ENCODE measurements around the gene MIOX. TPM values are rescaled to one million over a fixed set of nuclear protein-coding genes. Genes with fewer than 3 reads are reported as not detected.

Gene MIOX
- total RNA-seq, 8 experiments from 2014 or later, result 0.13 to 0.52 (median 0.36) TPM; not detected in 4

Other genes with a start within 250 kb of the MIOX start
- 10 to 100 TPM; 14.4 to 52.6 (median 20.1) TPM for gene TUBGCP6, start 241.8 kb upstream of the MIOX start, total RNA-seq
- 10 to 100 TPM in 7 of 8 experiments, 1 to 10 TPM in 1; 9.0 to 46.4 (median 16.2) TPM for gene HDAC10, start 235.6 kb upstream of the MIOX start, total RNA-seq
- gene MAPK12, start 225.2 kb upstream of the MIOX start, total RNA-seq, result 10 to 100 TPM in 7 of 8 experiments, 1 to 10 TPM in 1; 8.8 to 34.7 (median 22.7) TPM
- 10 to 100 TPM in 5 of 8 experiments, 1 to 10 TPM in 3; 2.6 to 26.7 (median 15.9) TPM for gene MAPK11, start 216.5 kb upstream of the MIOX start, total RNA-seq
- gene PLXNB2, start 179.2 kb upstream of the MIOX start, total RNA-seq, result 100 to 1,000 TPM in 1 of 8 experiments, 10 to 100 TPM in 7; 36.8 to 104 (median 59.6) TPM
- 10 to 100 TPM in 4 of 8 experiments, 1 to 10 TPM in 4; 1.7 to 15.3 (median 10.6) TPM for gene DENND6B, start 159.8 kb upstream of the MIOX start, total RNA-seq
- 10 to 100 TPM; 25.1 to 75.6 (median 40.4) TPM for gene PPP6R2, start 143.5 kb upstream of the MIOX start, total RNA-seq
- gene SBF1, start 11.8 kb upstream of the MIOX start, total RNA-seq, result 10 to 100 TPM; 37.5 to 94.4 (median 60.3) TPM
- gene ADM2, start 5.3 kb upstream of the MIOX start, total RNA-seq, result 1 to 10 TPM in 5 of 8 experiments, under 1 TPM in 3; 0.09 to 7.6 (median 1.2) TPM
- 10 to 100 TPM; 20.2 to 44.9 (median 39.9) TPM for gene LMF2, start 20.8 kb downstream of the MIOX start, total RNA-seq
- 10 to 100 TPM; 12.1 to 59.7 (median 39.5) TPM for gene NCAPH2, start 21.4 kb downstream of the MIOX start, total RNA-seq
- gene SCO2, start 38.7 kb downstream of the MIOX start, total RNA-seq, result 1 to 10 TPM in 5 of 8 experiments, under 1 TPM in 3; 0.64 to 2.2 (median 1.2) TPM
- gene TYMP, start 43.2 kb downstream of the MIOX start, total RNA-seq, result 10 to 100 TPM in 1 of 8 experiments, 1 to 10 TPM in 6, under 1 TPM in 1; 0.87 to 10.6 (median 3.9) TPM
- gene KLHDC7B, start 59.0 kb downstream of the MIOX start, total RNA-seq, result 1 to 10 TPM in 2 of 8 experiments, under 1 TPM in 6; 0.16 to 1.5 (median 0.40) TPM
- 1 to 10 TPM in 1 of 8 experiments, under 1 TPM in 1, not detected in 6; 0.87 to 1.2 TPM for gene SYCE3, start 76.1 kb downstream of the MIOX start, total RNA-seq
- 10 to 100 TPM in 3 of 8 experiments, 1 to 10 TPM in 5; 2.8 to 17.7 (median 9.6) TPM for gene CPT1B, start 91.6 kb downstream of the MIOX start, total RNA-seq
- gene CHKB, start 96.0 kb downstream of the MIOX start, total RNA-seq, result 10 to 100 TPM; 19.0 to 71.7 (median 33.1) TPM
- gene MAPK8IP2, start 113.9 kb downstream of the MIOX start, total RNA-seq, result 10 to 100 TPM in 5 of 8 experiments, 1 to 10 TPM in 1, under 1 TPM in 2; 0.41 to 38.1 (median 27.4) TPM
- gene ARSA, start 141.3 kb downstream of the MIOX start, total RNA-seq, result 10 to 100 TPM in 6 of 8 experiments, 1 to 10 TPM in 2; 7.1 to 43.4 (median 13.2) TPM
- gene SHANK3, start 186.0 kb downstream of the MIOX start, total RNA-seq, result 1 to 10 TPM in 5 of 8 experiments, under 1 TPM in 3; 0.41 to 7.8 (median 5.2) TPM